Sigmoid colon (tissue), 7 donors: ENCODE data around the gene PSMB10. TPM values are rescaled to one million over a fixed set of nuclear protein-coding genes. Genes with fewer than 3 reads are reported as not detected.

Experiments
- DNase-seq: peaks from one replicate; pipeline ENCODE4 v3.0.0-alpha.2; 2019
- H3K27ac ChIP-seq, 4 donors: fragments of 200-600 bp; sonication (generic); one replicate each; pipeline ENCODE4 v1.5.1; 2016 to 2019; ENCODE audit warnings: mild to moderate bottlenecking in 1 of 4
- H3K27me3 ChIP-seq, 3 donors: fragments of 200-600 bp; sonication (generic); one replicate each; pipeline ENCODE4 v1.5.1; 2019; ENCODE audit warnings: mild to moderate bottlenecking in 1 of 3
- H3K36me3 ChIP-seq, 4 donors: fragments of 200-600 bp; sonication (generic); one replicate each; pipeline ENCODE4 v1.5.1; 2016 to 2019
- H3K4me1 ChIP-seq, 4 donors: fragments of 200-600 bp; sonication (generic); one replicate each; pipeline ENCODE4 v1.5.1; 2017 to 2019
- H3K4me3 ChIP-seq, 4 donors: fragments of 200-600 bp; sonication (generic); one replicate each; pipeline ENCODE4 v1.5.1; 2017 to 2019; ENCODE audit warnings: mild to moderate bottlenecking in 2 of 4, moderate library complexity in 1 of 4
- H3K9me3 ChIP-seq, 4 donors: fragments of 200-600 bp in 3 of 4; sonication (generic) in 3 of 4; one replicate each; pipeline versions ENCODE4 v1.5.1 to v1.6.1; 2013 to 2019
- CTCF ChIP-seq, 4 experiments: fragments of 450-650 bp in 3 of 4; fragments of 200-600 bp in 1 of 4; IDR thresholded peaks; one replicate each; pipeline ENCODE4 v1.5.1; 2016 to 2019; ENCODE audit warnings: antibody characterized with exemption in 4 of 4, mild to moderate bottlenecking in 3 of 4, moderate library complexity in 2 of 4
- EP300 ChIP-seq, 4 donors: sonication (generic); formaldehyde crosslinking; IDR thresholded peaks; one replicate each; pipeline ENCODE4 v1.6.1; 2017; ENCODE audit warnings: antibody characterized with exemption in 4 of 4
- POLR2A ChIP-seq, 2 donors: fragments of 450-650 bp; IDR thresholded peaks; one replicate each; pipeline ENCODE4 v1.6.1; 2016; ENCODE audit warnings: antibody characterized with exemption in 2 of 2, mild to moderate bottlenecking in 2 of 2, moderate library complexity in 2 of 2
- POLR2AphosphoS5 ChIP-seq, 4 donors: sonication (generic); formaldehyde crosslinking; IDR thresholded peaks; one replicate each; pipeline ENCODE4 v1.6.1; 2017; ENCODE audit warnings: antibody characterized with exemption in 4 of 4
- WGBS, 2 donors: extraction: QIAGEN DNeasy Blood & Tissue Kit; methylation state at CpG; one replicate each; pipeline ENCODE4 v1.1.7; 2013; 5-methylcytosine and 5-hydroxymethylcytosine counted together
- intact Hi-C: fragments of 100-400 bp; cut with DNase I; formaldehyde crosslinking; loops from one replicate; pipeline ENCODE4 v1.15.1; 2023
- polyA plus RNA-seq, 3 donors: library from polyadenylated mRNA; stranded (reverse); fragments of 200-250 nt; gene quantifications; one replicate each; pipeline ENCODE4 v1.2.3, GENCODE V29; 2013
- total RNA-seq, 4 donors: library from RNA; depleted of rRNA; stranded (reverse); fragments of >200 nt; gene quantifications; one replicate each; pipeline ENCODE4 v1.1.0, GENCODE V29; 2016
- donor health status: healthy with polysubstance abuse.
- donor health status: Bipolar disorder and iron deficiency.
- donor health status: healthy.

Gene PSMB10
- total and polyA plus RNA-seq, 7 donors, result 37.1 to 200 (median 61.0) TPM

- no peak for TF ChIP-seq POLR2A (IDR thresholded peaks at IDR 0.05)
- no peak for TF ChIP-seq EP300 (IDR thresholded peaks at IDR 0.05)
- TF ChIP-seq POLR2AphosphoS5 (IDR thresholded peaks at IDR 0.05), result no peak
- no peak for TF ChIP-seq CTCF (IDR thresholded peaks at IDR 0.05)
- Histone ChIP-seq H3K27ac (no peak overlapping the region), H3K27me3 (no peaks in the 10 kb centered on the region), H3K9me3 (no peaks in the 10 kb centered on the region), H3K36me3 (peaks cover 63 to 99% (median 69%) of the 10 kb centered on the region in 4 donors), H3K4me1 (peaks cover 0 to 29% (median 26%) of the 10 kb centered on the region in 4 donors), H3K4me3 (no peak overlapping the region)
- DNase-seq, result no peak
- intact Hi-C loops, result no loop called here
- WGBS, 2 donors, result 85 to 89% methylated on average over 11 of the region's 11 CpGs
Observed at GRCh38 chr16:67949645-67950044, 13.0 kb upstream of the PSMB10 start.

- intact Hi-C loops, result no loop called here
- Histone ChIP-seq H3K36me3 (peaks cover 61 to 85% (median 66%) of the 10 kb centered on the region in 4 donors), H3K4me3 (no peak overlapping the region), H3K4me1 (peaks cover 0 to 45% (median 42%) of the 10 kb centered on the region in 4 donors), H3K27me3 (no peaks in the 10 kb centered on the region), H3K27ac (peak overlapping the region in 2 of 4 donors; percentile 2 to 13), H3K9me3 (no peaks in the 10 kb centered on the region)
- 28 to 85% methylated on average over 15 of the region's 15 CpGs for WGBS, 2 donors
- DNase-seq, result no peak
- no peak for TF ChIP-seq EP300 (IDR thresholded peaks at IDR 0.05)
- no peak for TF ChIP-seq CTCF (IDR thresholded peaks at IDR 0.05)
- no peak for TF ChIP-seq POLR2AphosphoS5 (IDR thresholded peaks at IDR 0.05)
Observed at GRCh38 chr16:67948015-67948414, 11.4 kb upstream of the PSMB10 start.

- no peaks in the 10 kb centered on the region for H3K9me3 ChIP-seq
- no peak for DNase-seq
- intact Hi-C loops, result no loop called here
- peaks cover 61 to 86% (median 69%) of the 10 kb centered on the region in 4 donors for H3K36me3 ChIP-seq
- H3K4me1 ChIP-seq, result peaks cover 0 to 49% (median 43%) of the 10 kb centered on the region in 4 donors
- no peaks in the 10 kb centered on the region for H3K27me3 ChIP-seq
- H3K4me3 ChIP-seq, result no peak overlapping the region
- TF ChIP-seq POLR2AphosphoS5 (IDR thresholded peaks at IDR 0.05) (no peak), EP300 (IDR thresholded peaks at IDR 0.05) (no peak), POLR2A (IDR thresholded peaks at IDR 0.05) (no peak), CTCF (IDR thresholded peaks at IDR 0.05) (no peak)
- WGBS, 2 donors, result 83 to 93% methylated on average over 28 of the region's 28 CpGs
- peak overlapping the region in 3 of 4 donors; percentile 2 to 27 (median 13) for H3K27ac ChIP-seq
Observed at GRCh38 chr16:67946966-67947558, 10.4 kb upstream of the PSMB10 start.

GRCh38 chr16:67946128-67946569, 9.5 kb upstream of the PSMB10 start:
- peaks cover 57 to 85% (median 66%) of the 10 kb centered on the region in 4 donors for H3K36me3 ChIP-seq
- no peaks in the 10 kb centered on the region for H3K27me3 ChIP-seq
- TF ChIP-seq POLR2AphosphoS5 (IDR thresholded peaks at IDR 0.05), result no peak
- no peak for TF ChIP-seq POLR2A (IDR thresholded peaks at IDR 0.05)
- no peak for TF ChIP-seq EP300 (IDR thresholded peaks at IDR 0.05)
- no peak for TF ChIP-seq CTCF (IDR thresholded peaks at IDR 0.05)
- H3K4me3 ChIP-seq, result no peak overlapping the region
- no peaks in the 10 kb centered on the region for H3K9me3 ChIP-seq
- peaks cover 0 to 39% (median 33%) of the 10 kb centered on the region in 4 donors for H3K4me1 ChIP-seq
- WGBS, 2 donors, result 95 to 97% methylated on average over 20 of the region's 20 CpGs
- DNase-seq, result no peak
- H3K27ac ChIP-seq, result peak overlapping the region in 2 of 4 donors; percentile 27 to 85
- intact Hi-C loops, result no loop called here
